ENCODE data around the gene FAM174C.

The FAM174C gene

GRCh38 chr19:1260749-1261537 is 14.4 kb upstream of the FAM174C start:
- DNase-seq (ENCODE audit: low read depth in 2 of 2) = peak; percentile 95 to 96

- no peak for DNase-seq (ENCODE audit: low read depth in 2 of 2)
Observed at GRCh38 chr19:1261538-1261797, 13.9 kb upstream of the FAM174C start.

GRCh38 chr19:1261798-1262622 is 13.3 kb upstream of the FAM174C start:
- no peak for DNase-seq (ENCODE audit: low read depth in 2 of 2)

- DNase-seq (ENCODE audit: low read depth in 2 of 2) = no peak
Observed at GRCh38 chr19:1262623-1263123, 12.7 kb upstream of the FAM174C start.

GRCh38 chr19:1263188-1263587 is 12.1 kb upstream of the FAM174C start:
- no peak for DNase-seq (ENCODE audit: low read depth in 2 of 2)

- no peak for DNase-seq (ENCODE audit: low read depth in 2 of 2)
Observed at GRCh38 chr19:1264801-1265614, 10.3 kb upstream of the FAM174C start.

- no peak for DNase-seq (ENCODE audit: low read depth in 2 of 2)
Observed at GRCh38 chr19:1265615-1266128, 9.7 kb upstream of the FAM174C start.

- DNase-seq (ENCODE audit: low read depth in 2 of 2) = peak in 1 of 2 donors; percentile 70
Observed at GRCh38 chr19:1266129-1266915, 9.0 kb upstream of the FAM174C start.

GRCh38 chr19:1266916-1267476 is 8.3 kb upstream of the FAM174C start:
- DNase-seq (ENCODE audit: low read depth in 2 of 2) = peak in 1 of 2 donors; percentile 57

GRCh38 chr19:1267477-1268225 is 7.7 kb upstream of the FAM174C start:
- DNase-seq (ENCODE audit: low read depth in 2 of 2) = no peak

- no peak for DNase-seq (ENCODE audit: low read depth in 2 of 2)
Observed at GRCh38 chr19:1268226-1269064, 6.9 kb upstream of the FAM174C start.

GRCh38 chr19:1269065-1269477 is 6.3 kb upstream of the FAM174C start, which contains the start of gene CIRBP:
TSS of gene CIRBP (plus strand) at chr19:1269332. CDS start at chr19:1270934, 1,602 bp downstream.
- DNase-seq (ENCODE audit: low read depth in 2 of 2) = peak; percentile 99

- peak in 1 of 2 donors; percentile 68 for DNase-seq (ENCODE audit: low read depth in 2 of 2)
Observed at GRCh38 chr19:1269478-1270212, 5.7 kb upstream of the FAM174C start.

- no peak for DNase-seq (ENCODE audit: low read depth in 2 of 2)
Observed at GRCh38 chr19:1270213-1270853, 5.0 kb upstream of the FAM174C start.

GRCh38 chr19:1270854-1271527 is 4.3 kb upstream of the FAM174C start:
- DNase-seq (ENCODE audit: low read depth in 2 of 2) = no peak

GRCh38 chr19:1271528-1272422 is 3.6 kb upstream of the FAM174C start:
- DNase-seq (ENCODE audit: low read depth in 2 of 2) = no peak

All from stimulated activated CD8-positive, alpha-beta memory T cell treated with anti-CD3 and anti-CD28 coated beads, Interleukin-2, amount 100 ng/mL, for 1 hour (primary cell).